GM10248 (cell line): ENCODE results near the gene MTURN.

Experiments used
- CTCF ChIA-PET: fragments of 300-600 bp; sonication (Branson Sonifier 250); formaldehyde crosslinking; extraction: SDS; loops from one replicate; lab custom pipeline; 2021; ENCODE audit warnings: antibody characterized with exemption; lab: Yijun Ruan, JAX
- POLR2A ChIA-PET: fragments of 350-650 bp; sonication (Branson Sonifier 250); formaldehyde crosslinking; extraction: SDS; loops from one replicate; lab custom pipeline; 2020; ENCODE audit warnings: antibody characterized with exemption; lab: Yijun Ruan, JAX
- DNase-seq: peaks from one replicate; pipeline ENCODE4 v3.0.0; 2012; ENCODE audit errors: extremely low spot score
- CTCF ChIP-seq: IDR thresholded peaks from 2 replicates; pipeline ENCODE4 v1.5.1; 2012; ENCODE audit warnings: mild to moderate bottlenecking, low read depth; ENCODE audit errors: extremely low read depth, missing control alignments, control extremely low read depth

The MTURN gene

GRCh38 chr7:30157204-30157603 lies 22.4 kb downstream of the MTURN start:
- no peak for TF ChIP-seq CTCF
- no peak for DNase-seq
- CTCF ChIA-PET, result interaction anchor here (1.2 to 2.0 kb wide), 3 partner anchors 9 to 15 kb away, joined by 3 to 5 read pairs (median 4); no protein-coding TSS in a partner anchor
- POLR2A ChIA-PET, result no interaction called here

- no peak for TF ChIP-seq CTCF
- ChIA-PET CTCF (interaction anchor here (1.2 kb wide), 1 partner anchor 12 kb away, joined by 3 read pairs; no protein-coding TSS in a partner anchor), POLR2A (no interaction called here)
- no peak for DNase-seq
Observed at GRCh38 chr7:30159163-30159562, 24.4 kb downstream of the MTURN start.

GRCh38 chr7:30159698-30160143 lies 24.9 kb downstream of the MTURN start:
- no peak for TF ChIP-seq CTCF
- CTCF ChIA-PET, result interaction anchor here (1.0 to 1.2 kb wide), 2 partner anchors 13 to 388 kb away, joined by 3 read pairs; no protein-coding TSS in a partner anchor
- DNase-seq, result no peak
- POLR2A ChIA-PET, result no interaction called here

- no peak for TF ChIP-seq CTCF
- no peak for DNase-seq
- CTCF ChIA-PET, result interaction anchor here (1.0 kb wide), 1 partner anchor 387 kb away, joined by 3 read pairs; no protein-coding TSS in a partner anchor
- POLR2A ChIA-PET, result no interaction called here
Observed at GRCh38 chr7:30160329-30160728, 25.5 kb downstream of the MTURN start.

- CTCF ChIA-PET, result interaction anchor here (1.4 to 2.3 kb wide), 7 partner anchors 11 to 402 kb away, joined by 3 to 6 read pairs (median 4); no protein-coding TSS in a partner anchor
- DNase-seq, result no peak
- POLR2A ChIA-PET, result no interaction called here
- TF ChIP-seq CTCF, result no peak
Observed at GRCh38 chr7:30162133-30162532, 27.3 kb downstream of the MTURN start.

GRCh38 chr7:30162622-30163124 lies 27.9 kb downstream of the MTURN start:
- ChIA-PET POLR2A (no interaction called here), CTCF (interaction anchor here (1.4 to 2.5 kb wide), 10 partner anchors 12 to 579 kb away, joined by 3 to 12 read pairs (median 4); no protein-coding TSS in a partner anchor)
- no peak for DNase-seq
- TF ChIP-seq CTCF, result no peak
